Caco-2 (cell line): ENCODE results near the gene SP140L. TPM values are rescaled to one million over a fixed set of nuclear protein-coding genes. Genes with fewer than 3 reads are reported as not detected.

Source experiments
- BruUV-seq: library from RNA; stranded (reverse); fragments of 400-500 nt; replicated peaks from 2 replicates; lab custom pipeline; 2021; lab: Mats Ljungman, UMichigan
- CTCF ChIA-PET: fragments of 300-600 bp; sonication (Branson Sonifier 250); formaldehyde crosslinking; loops from one replicate; lab custom pipeline; 2022; ENCODE audit warnings: antibody characterized with exemption; lab: Charles Lee
- POLR2A ChIA-PET: fragments of 300-600 bp; sonication (Branson Sonifier 250); formaldehyde crosslinking; loops from one replicate; lab custom pipeline; 2022; ENCODE audit warnings: antibody characterized with exemption; lab: Charles Lee
- DNase-seq, 2 experiments: peaks; one replicate each; pipeline versions ENCODE4 v3.0.0 to v3.0.0-alpha.2; 2020 to 2022
- H3K27me3 ChIP-seq: replicated peaks from 2 replicates; pipeline ENCODE4 v1.6.0; 2011; ENCODE audit warnings: low read length; ENCODE audit not compliant: control insufficient read depth, insufficient read depth
- H3K36me3 ChIP-seq: 2 replicates; pipeline ENCODE4 v1.5.1; 2011; ENCODE audit warnings: low read length; ENCODE audit not compliant: control insufficient read depth, insufficient read depth
- H3K4me1 ChIP-seq: fragments of 250-450 bp; sonication (Bioruptor Pico); 2 replicates; pipeline ENCODE4 v1.5.1; 2020; ENCODE audit warnings: mild to moderate bottlenecking
- H3K4me3 ChIP-seq: 2 replicates; pipeline ENCODE4 v1.5.1; 2011; ENCODE audit warnings: low read depth, mild to moderate bottlenecking, control low read depth, low read length
- H3K9me3 ChIP-seq: fragments of 250-450 bp; sonication (Bioruptor Pico); 2 replicates; pipeline ENCODE4 v1.5.1; 2020; ENCODE audit warnings: mild to moderate bottlenecking, moderate library complexity
- H3K27ac Mint-ChIP-seq: one replicate; pipeline ENCODE4 v1.8.0; 2022; ENCODE audit warnings: mixed read lengths; ENCODE audit not compliant: unreplicated experiment
- H3K27me3 Mint-ChIP-seq: one replicate; pipeline ENCODE4 v1.8.0; 2022; ENCODE audit warnings: mixed read lengths; ENCODE audit not compliant: insufficient read depth, unreplicated experiment
- H3K36me3 Mint-ChIP-seq: one replicate; pipeline ENCODE4 v1.8.0; 2022; ENCODE audit warnings: mild to moderate bottlenecking, mixed read lengths; ENCODE audit not compliant: insufficient read depth, unreplicated experiment
- H3K4me1 Mint-ChIP-seq: one replicate; pipeline ENCODE4 v1.8.0; 2022; ENCODE audit warnings: low read depth, mixed read lengths; ENCODE audit not compliant: unreplicated experiment
- H3K4me3 Mint-ChIP-seq: one replicate; pipeline ENCODE4 v1.8.0; 2022; ENCODE audit warnings: mild to moderate bottlenecking, moderate library complexity, mixed read lengths; ENCODE audit not compliant: unreplicated experiment
- H3K9me3 Mint-ChIP-seq: one replicate; pipeline ENCODE4 v1.8.0; 2022; ENCODE audit warnings: mixed read lengths; ENCODE audit not compliant: unreplicated experiment
- CTCF ChIP-seq, 2 experiments: fragments of 200-600 bp in 1 of 2; IDR thresholded peaks; 1 replicate in 1 of 2; 2 replicates in 1 of 2; pipeline versions ENCODE4 v1.5.1 to v1.8.0; 2011 to 2022; ENCODE audit warnings: antibody characterized with exemption in 1 of 2, control low read depth in 1 of 2, inconsistent platforms in 1 of 2, low read depth in 1 of 2, low read length in 1 of 2, mild to moderate bottlenecking in 1 of 2, moderate library complexity in 1 of 2; ENCODE audit not compliant: insufficient read depth in 1 of 2, severe bottlenecking in 1 of 2, unreplicated experiment in 1 of 2
- intact Hi-C: fragments of 100-400 bp; cut with micrococcal nuclease; formaldehyde crosslinking; loops from one replicate; pipeline ENCODE4 v1.10.0; 2022; ENCODE audit not compliant: unreplicated experiment
- total RNA-seq: library from RNA; stranded (reverse); gene quantifications from 2 replicates; pipeline ENCODE4 v1.2.3, GENCODE V29; 2022

Gene SP140L
- total RNA-seq, 1 experiment from 2014 or later: not detected

- Mint-ChIP-seq H3K9me3 (no peaks in the 10 kb centered on the region), H3K4me3 (no peak overlapping the region), H3K27me3 (peaks cover 3% of the 10 kb centered on the region), H3K27ac (no peak overlapping the region), H3K36me3 (no peaks in the 10 kb centered on the region), H3K4me1 (no peaks in the 10 kb centered on the region)
- Histone ChIP-seq H3K4me1 (no peaks in the 10 kb centered on the region), H3K36me3 (no peaks in the 10 kb centered on the region), H3K27me3 (no peaks in the 10 kb centered on the region), H3K9me3 (no peaks in the 10 kb centered on the region), H3K4me3 (no peak overlapping the region)
- no peak for DNase-seq
- ChIA-PET CTCF (no interaction called here), POLR2A (no interaction called here)
- no peak for TF ChIP-seq CTCF (IDR thresholded peaks at IDR 0.05; ENCODE audit: insufficient read depth in 1 of 2, low read depth in 1 of 2, low read length in 1 of 2, severe bottlenecking in 1 of 2, unreplicated experiment in 1 of 2)
- intact Hi-C loops: no loop called here
- BruUV-seq: no TSS peak
Measured at GRCh38 chr2:230317366-230317765, 9.6 kb upstream of the SP140L start.

GRCh38 chr2:230318190-230319121, 8.5 kb upstream of the SP140L start:
- BruUV-seq: no TSS peak
- DNase-seq: no peak
- no peaks in the 10 kb centered on the region for H3K27me3 ChIP-seq
- no peaks in the 10 kb centered on the region for H3K9me3 ChIP-seq
- no peak overlapping the region for H3K4me3 ChIP-seq
- POLR2A ChIA-PET: no interaction called here
- Mint-ChIP-seq H3K27ac (no peak overlapping the region), H3K9me3 (no peaks in the 10 kb centered on the region), H3K4me1 (no peaks in the 10 kb centered on the region), H3K36me3 (no peaks in the 10 kb centered on the region), H3K27me3 (peaks cover 3% of the 10 kb centered on the region), H3K4me3 (no peak overlapping the region)
- CTCF ChIA-PET: interaction anchor here (0.7 kb wide), 1 partner anchor 359 kb away, joined by 3 read pairs; no protein-coding TSS in a partner anchor
- TF ChIP-seq CTCF (IDR thresholded peaks at IDR 0.05; ENCODE audit: insufficient read depth in 1 of 2, low read depth in 1 of 2, low read length in 1 of 2, severe bottlenecking in 1 of 2, unreplicated experiment in 1 of 2): no peak
- intact Hi-C loops: no loop called here
- no peaks in the 10 kb centered on the region for H3K36me3 ChIP-seq
- H3K4me1 ChIP-seq: no peaks in the 10 kb centered on the region

- Histone ChIP-seq H3K4me3 (no peak overlapping the region), H3K9me3 (no peaks in the 10 kb centered on the region), H3K27me3 (no peaks in the 10 kb centered on the region), H3K36me3 (no peaks in the 10 kb centered on the region), H3K4me1 (no peaks in the 10 kb centered on the region)
- no TSS peak for BruUV-seq
- H3K36me3 Mint-ChIP-seq: no peaks in the 10 kb centered on the region
- POLR2A ChIA-PET: no interaction called here
- DNase-seq: no peak
- H3K4me3 Mint-ChIP-seq: no peak overlapping the region
- no peaks in the 10 kb centered on the region for H3K27me3 Mint-ChIP-seq
- no peaks in the 10 kb centered on the region for H3K4me1 Mint-ChIP-seq
- CTCF ChIA-PET: no interaction called here
- no peak overlapping the region for H3K27ac Mint-ChIP-seq
- intact Hi-C loops: no loop called here
- no peaks in the 10 kb centered on the region for H3K9me3 Mint-ChIP-seq
- TF ChIP-seq CTCF (IDR thresholded peaks at IDR 0.05; ENCODE audit: insufficient read depth in 1 of 2, low read depth in 1 of 2, low read length in 1 of 2, severe bottlenecking in 1 of 2, unreplicated experiment in 1 of 2): no peak
Measured at GRCh38 chr2:230319211-230319862, 7.7 kb upstream of the SP140L start.
